PC-3 (cell line): ENCODE measurements around the gene TRIM65. TPM values are rescaled to one million over a fixed set of nuclear protein-coding genes. Genes with fewer than 3 reads are reported as not detected.

Source experiments
- ATAC-seq: fragments of 200-7000 bp; cut with Tn5 transposase; 2 replicates; pipeline ENCODE4 v1.9.1; 2020; ENCODE audit warnings: mild to moderate bottlenecking, moderate library complexity
- BruUV-seq: library from RNA; stranded (reverse); fragments of 400-500 nt; replicated peaks from 2 replicates; lab custom pipeline; 2021; lab: Mats Ljungman, UMichigan
- CTCF ChIA-PET: fragments of 300-600 bp; sonication (Branson Sonifier 250); formaldehyde crosslinking; loops from one replicate; lab custom pipeline; 2022; ENCODE audit warnings: antibody characterized with exemption; lab: Charles Lee
- POLR2A ChIA-PET: fragments of 300-600 bp; sonication (Branson Sonifier 250); formaldehyde crosslinking; loops from one replicate; lab custom pipeline; 2022; ENCODE audit warnings: antibody characterized with exemption; ENCODE audit not compliant: unreplicated experiment; lab: Charles Lee
- DNase-seq: peaks from one replicate; pipeline ENCODE4 v3.0.0-alpha.2; 2015
- H2AFZ ChIP-seq: fragments of 300-600 bp; sonication (generic); 2 replicates; pipeline ENCODE4 v1.6.0; 2016; ENCODE audit warnings: antibody characterized with exemption, low read length
- H3F3A ChIP-seq: fragments of 300-600 bp; sonication (generic); one replicate; pipeline ENCODE4 v1.6.0; 2017; ENCODE audit warnings: antibody characterized with exemption, low read length, control low read depth, mild to moderate bottlenecking; ENCODE audit not compliant: unreplicated experiment
- H3K27ac ChIP-seq: fragments of 300-600 bp; sonication (generic); 2 replicates; pipeline ENCODE4 v1.5.1; 2016; ENCODE audit warnings: mild to moderate bottlenecking, low read length
- H3K27me3 ChIP-seq: fragments of 300-600 bp; sonication (generic); 2 replicates; pipeline ENCODE4 v1.6.1; 2016; ENCODE audit warnings: low read length, mixed read lengths
- H3K36me3 ChIP-seq: fragments of 300-600 bp; sonication (generic); 2 replicates; pipeline ENCODE4 v1.6.1; 2016; ENCODE audit warnings: low read depth, mixed run types, low read length, mixed read lengths
- H3K4me1 ChIP-seq: fragments of 300-600 bp; sonication (generic); 2 replicates; pipeline ENCODE4 v1.5.1; 2016; ENCODE audit warnings: low read length; ENCODE audit not compliant: insufficient read depth
- H3K4me2 ChIP-seq: fragments of 300-600 bp; sonication (generic); 2 replicates; pipeline ENCODE4 v1.6.0; 2016; ENCODE audit warnings: low read length
- H3K4me3 ChIP-seq: fragments of 300-600 bp; sonication (generic); 2 replicates; pipeline ENCODE4 v1.5.1; 2016; ENCODE audit warnings: mild to moderate bottlenecking, low read length, mixed read lengths
- H3K79me2 ChIP-seq: fragments of 300-600 bp; sonication (generic); 2 replicates; pipeline ENCODE4 v1.6.1; 2017; ENCODE audit warnings: low read length, mixed read lengths
- H3K9ac ChIP-seq: fragments of 300-600 bp; sonication (generic); 2 replicates; pipeline ENCODE4 v1.6.0; 2016; ENCODE audit warnings: mild to moderate bottlenecking, low read length
- H3K9me2 ChIP-seq: fragments of 300-600 bp; sonication (generic); replicated peaks from 2 replicates; pipeline ENCODE4 v1.6.1; 2016; ENCODE audit warnings: mixed run types, low read length, mixed read lengths
- H3K9me3 ChIP-seq: fragments of 300-600 bp; sonication (generic); 2 replicates; pipeline ENCODE4 v1.6.1; 2016; ENCODE audit warnings: low read length, mixed read lengths
- H4K20me1 ChIP-seq: fragments of 300-600 bp; sonication (generic); 2 replicates; pipeline ENCODE4 v1.6.1; 2016; ENCODE audit warnings: low read length, mixed read lengths
- CTCF ChIP-seq: fragments of 300-600 bp; sonication (generic); conservative IDR thresholded peaks from 2 replicates; pipeline ENCODE4 v1.5.1; 2017; ENCODE audit warnings: antibody characterized with exemption, low read depth, mild to moderate bottlenecking, low read length
- EZH2 ChIP-seq: fragments of 300-600 bp; sonication (generic); IDR thresholded peaks from one replicate; pipeline ENCODE4 v1.6.1; 2017; ENCODE audit warnings: antibody characterized with exemption, mild to moderate bottlenecking, low read length; ENCODE audit not compliant: unreplicated experiment
- EZH2phosphoT487 ChIP-seq: fragments of 300-600 bp; sonication (generic); IDR thresholded peaks from 2 replicates; pipeline ENCODE4 v1.6.1; 2018; ENCODE audit warnings: mild to moderate bottlenecking, antibody characterized with exemption, low read length, borderline replicate concordance
- intact Hi-C: fragments of 100-400 bp; cut with micrococcal nuclease; formaldehyde crosslinking; loops from 2 replicates; pipeline ENCODE4 v1.9.0; 2023
- total RNA-seq: library from RNA; depleted of rRNA; stranded (reverse); fragments of >200 nt; gene quantifications from 2 replicates; pipeline ENCODE4 v1.2.3, GENCODE V29; 2014

Gene TRIM65
- total RNA-seq, 1 experiment from 2014 or later: 32.3 TPM

- H3K36me3 ChIP-seq: peaks cover 21% of the 10 kb centered on the region; the same call in 1 of the 2 replicates
- CTCF ChIA-PET: interaction anchor here (0.9 to 2.3 kb wide), 9 partner anchors 8 to 70 kb away, joined by 3 to 30 read pairs (median 5); partner anchors contain the start of genes TRIM65 and WBP2
- H3K4me3 ChIP-seq: peak overlapping the region; percentile 57
- H4K20me1 ChIP-seq: no peaks in the 10 kb centered on the region
- peak overlapping the region; percentile 86 for H3K9ac ChIP-seq
- H3K79me2 ChIP-seq: peaks cover 7% of the 10 kb centered on the region; the same call in 1 of the 2 replicates
- H3K27ac ChIP-seq: peak overlapping the region; percentile 96
- H3K27me3 ChIP-seq: no peaks in the 10 kb centered on the region
- peak overlapping the region; percentile 82 for H3K4me2 ChIP-seq
- no peaks in the 10 kb centered on the region for H3K9me3 ChIP-seq
- POLR2A ChIA-PET: interaction anchor here (0.7 to 1.9 kb wide), 2 partner anchors 10 to 65 kb away, joined by 4 to 18 read pairs; partner anchors contain the start of gene WBP2
- DNase-seq (peak; percentile 99), ATAC-seq (peak; percentile 82)
- TF ChIP-seq EZH2phosphoT487 (no peak), EZH2 (no peak), CTCF (no peak)
- no peaks in the 10 kb centered on the region for H3K9me2 ChIP-seq
- peaks cover 5% of the 10 kb centered on the region for H3F3A ChIP-seq
- H3K4me1 ChIP-seq: peaks cover 39% of the 10 kb centered on the region
- peak overlapping the region; percentile 64 for H2AFZ ChIP-seq
- BruUV-seq: no TSS peak
- intact Hi-C loops: loop anchor here (1.0 to 5.0 kb wide), 2 partner anchors 11 to 72 kb away; partner anchors contain the start of gene WBP2
Observed at GRCh38 chr17:75844530-75845057, 52.2 kb downstream of the TRIM65 start.

GRCh38 chr17:75843577-75844529, 52.9 kb downstream of the TRIM65 start, which contains the start of gene UNC13D:
TSS of gene UNC13D (minus strand) at chr17:75844404. CDS start at chr17:75844337, 67 bp downstream.
- Histone ChIP-seq H3K4me3 (peak within 1 kb of the TSS; percentile 57), H4K20me1 (no peaks in the 10 kb centered on the region), H3K4me1 (peaks cover 39% of the 10 kb centered on the region), H2AFZ (peak within 1 kb of the TSS; percentile 64), H3K4me2 (peak within 1 kb of the TSS; percentile 82), H3K27ac (peak within 1 kb of the TSS; percentile 96), H3F3A (peaks cover 5% of the 10 kb centered on the region), H3K36me3 (peaks cover 21% of the 10 kb centered on the region; the same call in 1 of the 2 replicates), H3K9me3 (no peaks in the 10 kb centered on the region), H3K27me3 (no peaks in the 10 kb centered on the region), H3K9ac (peak within 1 kb of the TSS; percentile 86), H3K79me2 (peaks cover 7% of the 10 kb centered on the region; the same call in 1 of the 2 replicates), H3K9me2 (no peaks in the 10 kb centered on the region)
- DNase-seq: peak; percentile 70
- ATAC-seq: peak; percentile 9
- ChIA-PET POLR2A (interaction anchor here (0.7 kb wide), 1 partner anchor 64 kb away, joined by 4 read pairs; no protein-coding TSS in a partner anchor), CTCF (interaction anchor here (1.4 kb wide), 1 partner anchor 14 kb away, joined by 6 read pairs; no protein-coding TSS in a partner anchor)
- no TSS peak for BruUV-seq
- TF ChIP-seq CTCF: no peak
- TF ChIP-seq EZH2: no peak
- TF ChIP-seq EZH2phosphoT487: no peak
- intact Hi-C loops: no loop called here
